IPS-18a (cell line): ENCODE results near the gene HCFC1R1.

Experiments used
- H3K27ac ChIP-seq: one replicate; pipeline ENCODE4 v1.5.1; 2013; ENCODE audit warnings: low read length
- H3K27me3 ChIP-seq: one replicate; pipeline ENCODE4 v1.6.1; 2013; ENCODE audit warnings: mild to moderate bottlenecking, low read length; ENCODE audit not compliant: control insufficient read depth, insufficient read depth
- H3K36me3 ChIP-seq: one replicate; pipeline ENCODE4 v1.6.1; 2013; ENCODE audit warnings: low read depth, low read length; ENCODE audit not compliant: control insufficient read depth
- H3K4me1 ChIP-seq: one replicate; pipeline ENCODE4 v1.6.1; 2013; ENCODE audit warnings: low read depth, low read length; ENCODE audit not compliant: control insufficient read depth
- H3K4me3 ChIP-seq: one replicate; pipeline ENCODE4 v1.5.1; 2013; ENCODE audit warnings: low read length
- H3K9ac ChIP-seq: one replicate; pipeline ENCODE4 v1.6.1; 2013; ENCODE audit warnings: mild to moderate bottlenecking, low read length, moderate library complexity
- H3K9me3 ChIP-seq: one replicate; pipeline ENCODE4 v1.6.1; 2013; ENCODE audit warnings: low read depth, low read length; ENCODE audit not compliant: control insufficient read depth

HCFC1R1 gene

DNA sequence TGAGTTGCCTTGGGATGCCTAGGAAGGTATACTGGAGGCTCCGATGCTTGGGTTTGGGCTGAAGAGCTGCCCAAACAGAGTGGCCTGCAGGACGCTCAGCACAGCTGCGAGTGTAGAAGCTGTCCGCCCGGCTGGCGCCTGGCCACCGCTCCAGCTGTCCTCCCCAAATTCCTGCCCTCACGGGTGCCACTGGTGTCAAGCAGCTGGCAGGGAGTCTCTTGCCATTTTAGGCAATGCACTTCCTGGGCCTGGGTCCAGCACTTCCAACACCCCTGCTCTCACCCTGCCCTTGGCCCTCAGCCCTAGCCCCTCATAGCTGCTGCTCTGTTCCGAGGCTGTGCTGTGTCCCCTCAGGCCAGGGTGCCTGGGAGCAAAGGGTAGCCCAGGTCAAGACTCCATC is 38.3 kb downstream of the HCFC1R1 start:
- H3K27ac ChIP-seq = no peak overlapping the region
- no peak overlapping the region for H3K9ac ChIP-seq
- H3K9me3 ChIP-seq = no peaks in the 10 kb centered on the region
- H3K4me1 ChIP-seq = peaks cover 19% of the 10 kb centered on the region
- no peaks in the 10 kb centered on the region for H3K36me3 ChIP-seq
- no peak overlapping the region for H3K4me3 ChIP-seq
- no peaks in the 10 kb centered on the region for H3K27me3 ChIP-seq

GRCh38 chr16:2983706-2984136 is 40.0 kb downstream of the HCFC1R1 start:
- Histone ChIP-seq H3K36me3 (no peaks in the 10 kb centered on the region), H3K27me3 (no peaks in the 10 kb centered on the region), H3K9me3 (no peaks in the 10 kb centered on the region), H3K4me3 (no peak overlapping the region), H3K27ac (no peak overlapping the region), H3K9ac (no peak overlapping the region), H3K4me1 (peaks cover 13% of the 10 kb centered on the region)

- no peak overlapping the region for H3K9ac ChIP-seq
- no peak overlapping the region for H3K27ac ChIP-seq
Observed at GRCh38 chr16:2982402-2982801, 41.3 kb downstream of the HCFC1R1 start.

GRCh38 chr16:2981899-2982250 is 41.9 kb downstream of the HCFC1R1 start:
- H3K4me1 ChIP-seq = peaks cover 13% of the 10 kb centered on the region
- peak overlapping the region; percentile 80 for H3K4me3 ChIP-seq
- H3K27ac ChIP-seq = peak overlapping the region; percentile 43

More at GRCh38 chr16:2982402-2982801, 41.3 kb downstream of the HCFC1R1 start:
- Histone ChIP-seq H3K36me3 (no peaks in the 10 kb centered on the region), H3K4me1 (peaks cover 13% of the 10 kb centered on the region), H3K27me3 (no peaks in the 10 kb centered on the region), H3K4me3 (no peak overlapping the region), H3K9me3 (no peaks in the 10 kb centered on the region)

DNA sequence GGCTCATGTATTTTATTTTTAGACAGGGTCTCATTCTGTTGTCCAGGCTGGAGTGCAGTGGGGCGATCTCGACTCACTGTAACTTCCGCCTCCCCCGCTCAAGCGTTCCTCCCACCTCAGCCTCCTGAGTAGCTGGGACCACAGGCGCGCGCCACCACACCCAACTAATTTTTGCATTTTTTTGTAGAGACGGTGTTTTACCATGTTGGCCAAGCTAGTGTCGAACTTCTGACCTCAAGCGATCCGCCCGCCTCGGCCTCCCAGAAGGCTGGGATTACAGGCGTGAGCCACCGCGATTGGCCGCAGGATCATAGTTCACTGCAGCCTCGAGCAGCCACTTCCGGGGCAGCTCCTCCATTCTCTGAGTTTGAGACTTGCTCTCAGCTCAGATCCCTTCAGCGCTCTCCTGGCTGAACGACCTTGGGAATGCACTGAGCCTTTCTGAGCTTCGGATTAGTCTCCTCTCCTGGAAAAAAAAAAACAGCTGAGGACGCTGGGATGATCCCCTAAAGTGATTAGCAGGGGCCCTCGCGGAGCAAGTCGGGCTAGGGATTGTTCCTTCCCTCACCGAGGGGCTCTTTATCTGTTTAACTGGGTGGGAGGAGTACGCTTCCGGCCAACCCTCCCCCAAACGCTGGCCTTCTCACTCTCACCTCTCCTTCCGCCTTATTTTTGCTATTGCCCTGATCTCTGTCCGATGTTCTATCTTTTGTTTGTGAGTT is 42.4 kb downstream of the HCFC1R1 start:
- Histone ChIP-seq H3K4me1 (peaks cover 13% of the 10 kb centered on the region), H3K27ac (peak overlapping the region; percentile 43), H3K27me3 (no peaks in the 10 kb centered on the region), H3K4me3 (peak overlapping the region; percentile 80), H3K36me3 (no peaks in the 10 kb centered on the region), H3K9ac (peak overlapping the region; percentile 81), H3K9me3 (no peaks in the 10 kb centered on the region)

More at GRCh38 chr16:2981899-2982250, 41.9 kb downstream of the HCFC1R1 start:
- Histone ChIP-seq H3K9ac (peak overlapping the region; percentile 81), H3K27me3 (no peaks in the 10 kb centered on the region), H3K36me3 (no peaks in the 10 kb centered on the region), H3K9me3 (no peaks in the 10 kb centered on the region)

- peak within 1 kb of the TSS; percentile 80 for H3K4me3 ChIP-seq
- H3K4me1 ChIP-seq = peaks cover 13% of the 10 kb centered on the region
- H3K27me3 ChIP-seq = no peaks in the 10 kb centered on the region
- peak within 1 kb of the TSS; percentile 81 for H3K9ac ChIP-seq
- no peaks in the 10 kb centered on the region for H3K9me3 ChIP-seq
- H3K27ac ChIP-seq = peak within 1 kb of the TSS; percentile 88
- H3K36me3 ChIP-seq = no peaks in the 10 kb centered on the region
Observed at GRCh38 chr16:2980227-2981176, 43.2 kb downstream of the HCFC1R1 start, which contains the start of gene PKMYT1. Gene PKMYT1, minus strand, starts transcription at chr16:2980446. Its CDS starts 789 bp downstream, at chr16:2979657.

DNA sequence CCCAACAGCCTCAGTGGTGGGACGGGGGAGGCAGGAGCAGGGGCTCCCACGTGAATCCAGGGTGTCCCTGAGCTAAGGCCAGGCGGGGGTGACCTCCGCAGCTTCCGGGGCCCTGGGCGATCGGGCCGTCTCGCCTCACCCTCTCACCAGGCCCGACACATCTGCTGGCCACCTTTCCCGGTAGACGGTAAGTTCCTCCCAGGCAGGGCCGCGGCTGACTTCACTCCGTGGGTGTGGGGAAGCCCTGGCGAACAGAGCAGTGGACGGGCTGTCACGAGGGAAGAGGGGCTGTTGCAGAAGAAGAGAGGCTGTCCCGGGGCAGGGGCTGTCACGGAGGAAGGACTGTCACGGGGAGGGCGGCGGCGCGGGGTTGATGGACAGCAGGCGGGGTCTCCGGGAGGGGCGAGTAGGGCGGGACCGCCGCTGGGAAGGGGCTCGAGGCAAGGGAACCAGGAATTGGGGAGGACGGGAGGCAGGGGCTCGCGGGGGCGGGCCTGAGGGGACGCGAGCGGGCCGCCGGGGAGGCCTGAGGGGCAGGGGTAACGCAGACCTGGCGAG is 44.0 kb downstream of the HCFC1R1 start:
- peak overlapping the region; percentile 71 for H3K27ac ChIP-seq
- H3K9ac ChIP-seq = peak overlapping the region; percentile 81
- no peaks in the 10 kb centered on the region for H3K27me3 ChIP-seq
- H3K4me1 ChIP-seq = peaks cover 13% of the 10 kb centered on the region
- H3K4me3 ChIP-seq = peak overlapping the region; percentile 80
- no peaks in the 10 kb centered on the region for H3K9me3 ChIP-seq
- H3K36me3 ChIP-seq = peaks cover 6% of the 10 kb centered on the region

GRCh38 chr16:2977440-2977839 is 46.3 kb downstream of the HCFC1R1 start:
- Histone ChIP-seq H3K27me3 (no peaks in the 10 kb centered on the region), H3K4me3 (no peak overlapping the region), H3K9me3 (no peaks in the 10 kb centered on the region), H3K9ac (no peak overlapping the region), H3K36me3 (peaks cover 10% of the 10 kb centered on the region), H3K27ac (no peak overlapping the region), H3K4me1 (peaks cover 13% of the 10 kb centered on the region)

GRCh38 chr16:2976673-2977072 is 47.1 kb downstream of the HCFC1R1 start:
- Histone ChIP-seq H3K36me3 (peaks cover 14% of the 10 kb centered on the region), H3K4me1 (peaks cover 6% of the 10 kb centered on the region), H3K4me3 (no peak overlapping the region), H3K9me3 (no peaks in the 10 kb centered on the region), H3K27ac (no peak overlapping the region), H3K27me3 (no peaks in the 10 kb centered on the region), H3K9ac (no peak overlapping the region)

GRCh38 chr16:2976201-2976600 is 47.5 kb downstream of the HCFC1R1 start:
- no peaks in the 10 kb centered on the region for H3K9me3 ChIP-seq
- H3K27ac ChIP-seq = no peak overlapping the region
- H3K9ac ChIP-seq = no peak overlapping the region
- no peaks in the 10 kb centered on the region for H3K27me3 ChIP-seq
- peaks cover 14% of the 10 kb centered on the region for H3K36me3 ChIP-seq
- no peak overlapping the region for H3K4me3 ChIP-seq
- peaks cover under 1% of the 10 kb centered on the region for H3K4me1 ChIP-seq

DNA sequence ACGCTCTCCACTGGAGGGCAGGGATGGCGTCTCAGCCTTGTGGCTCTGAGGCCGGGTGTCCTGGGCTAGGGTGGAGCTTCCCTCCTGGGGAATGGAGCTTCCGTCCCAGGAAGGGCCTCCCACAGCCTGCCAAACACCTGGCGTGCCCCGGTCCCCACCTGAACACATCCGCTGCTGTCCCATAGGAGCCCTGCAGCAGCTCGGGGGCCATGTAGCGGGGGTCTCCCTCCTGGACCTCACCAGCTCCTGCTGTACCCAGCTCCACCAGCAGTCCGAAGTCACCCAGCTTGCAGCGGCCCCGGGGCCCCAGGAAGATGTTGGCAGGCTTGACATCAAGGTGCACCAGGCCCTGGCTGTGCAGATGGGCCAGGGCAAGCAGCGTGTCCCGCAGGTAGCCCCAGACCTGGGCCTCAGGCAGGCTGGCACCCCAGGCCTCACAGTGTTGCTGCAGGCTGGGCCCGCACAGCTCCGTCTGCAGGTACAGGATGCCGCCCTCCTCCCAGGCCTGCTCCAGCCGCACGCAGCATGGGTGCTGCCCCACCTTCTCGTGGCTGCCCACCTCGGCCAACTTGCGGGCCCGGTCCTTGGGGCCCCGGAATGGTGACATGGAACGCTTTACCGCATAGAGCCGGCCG is 48.5 kb downstream of the HCFC1R1 start:
- peaks cover 14% of the 10 kb centered on the region for H3K36me3 ChIP-seq
- H3K4me3 ChIP-seq = no peak overlapping the region
- H3K9ac ChIP-seq = no peak overlapping the region
- no peaks in the 10 kb centered on the region for H3K9me3 ChIP-seq
- H3K27ac ChIP-seq = no peak overlapping the region
- H3K4me1 ChIP-seq = no peaks in the 10 kb centered on the region
- no peaks in the 10 kb centered on the region for H3K27me3 ChIP-seq
